DMS153 treated with DMSO at 0.1 percent for 48 hours (cell line): ENCODE results near the gene ATP6V1F.

Source experiments
- DNase-seq: peaks from one replicate; lab custom pipeline; 2025; ENCODE audit not compliant: unreplicated experiment; lab: John Stamatoyannopoulos, UW

ATP6V1F gene

GRCh38 chr7:128867241-128867640 lies 4.6 kb downstream of the ATP6V1F start:
- no peak for DNase-seq

GRCh38 chr7:128867842-128868623 lies 5.4 kb downstream of the ATP6V1F start:
- peak; percentile 36 for DNase-seq

GRCh38 chr7:128868624-128869137 lies 6.0 kb downstream of the ATP6V1F start:
- no peak for DNase-seq

GRCh38 chr7:128869138-128869943 lies 6.7 kb downstream of the ATP6V1F start:
- DNase-seq: peak; percentile 13

GRCh38 chr7:128869944-128870285 lies 7.3 kb downstream of the ATP6V1F start:
- no peak for DNase-seq

GRCh38 chr7:128871050-128871449 lies 8.4 kb downstream of the ATP6V1F start:
- DNase-seq: no peak

- no peak for DNase-seq
These were observed 9.8 kb downstream of the ATP6V1F start for GRCh38 chr7:128872394-128872824.

- no peak for DNase-seq
These were observed 10.6 kb downstream of the ATP6V1F start for GRCh38 chr7:128873234-128873633.

- peak; percentile 43 for DNase-seq
These were observed 11.7 kb downstream of the ATP6V1F start for GRCh38 chr7:128874140-128875031.

- no peak for DNase-seq
These were observed 12.9 kb downstream of the ATP6V1F start for GRCh38 chr7:128875523-128875948.

GRCh38 chr7:128876127-128876526 lies 13.5 kb downstream of the ATP6V1F start:
- DNase-seq: no peak

- DNase-seq: no peak
These were observed 13.9 kb downstream of the ATP6V1F start for GRCh38 chr7:128876586-128876977.

- no peak for DNase-seq
These were observed 14.5 kb downstream of the ATP6V1F start for GRCh38 chr7:128876978-128877755.

GRCh38 chr7:128877756-128878120 lies 15.1 kb downstream of the ATP6V1F start:
- DNase-seq: no peak

- DNase-seq: no peak
These were observed 15.8 kb downstream of the ATP6V1F start for GRCh38 chr7:128878226-128879105.

- no peak for DNase-seq
These were observed 16.8 kb downstream of the ATP6V1F start for GRCh38 chr7:128879461-128879938.

GRCh38 chr7:128879939-128880746 lies 17.5 kb downstream of the ATP6V1F start:
- DNase-seq: peak; percentile 44

- DNase-seq: no peak
These were observed 18.3 kb downstream of the ATP6V1F start for GRCh38 chr7:128880791-128881457.
